Stimulated activated CD8-positive, alpha-beta memory T cell treated with anti-CD3 and anti-CD28 coated beads, Interleukin-12 subunit alpha, Interleukin-12 subunit beta, amount 100 ng/mL, for 1 hour (primary cell): Measurements from ENCODE around the gene TDRD15.
"Not testable (repeated sequence)": the region's sequence is repeated elsewhere in the genome, so short reads cannot be mapped to it uniquely, and the experiment has no call there.

Experiments used
- DNase-seq: peaks from one replicate; pipeline ENCODE4 v3.0.0-alpha.2; 2020; ENCODE audit warnings: low read depth

TDRD15 gene

DNA sequence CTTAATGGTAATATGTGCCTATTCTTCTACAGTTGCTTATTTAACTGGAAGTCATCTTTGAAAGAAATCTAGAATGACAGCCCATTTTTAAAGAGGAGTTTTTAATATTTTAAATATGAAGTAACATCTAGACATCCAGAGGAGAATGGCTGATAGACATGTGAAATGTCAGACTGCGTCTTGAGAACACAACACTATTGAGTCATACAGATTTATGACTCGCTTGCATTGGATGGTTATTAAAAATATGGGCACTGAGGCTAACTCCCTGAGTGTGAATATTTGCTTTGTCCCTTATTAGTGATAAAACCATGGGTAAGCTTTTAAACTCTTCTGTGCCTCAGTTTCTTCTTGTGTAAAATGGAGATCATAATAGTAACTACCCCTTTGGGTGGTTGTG lies 22.9 kb downstream of the TDRD15 start:
- DNase-seq = no peak

DNA sequence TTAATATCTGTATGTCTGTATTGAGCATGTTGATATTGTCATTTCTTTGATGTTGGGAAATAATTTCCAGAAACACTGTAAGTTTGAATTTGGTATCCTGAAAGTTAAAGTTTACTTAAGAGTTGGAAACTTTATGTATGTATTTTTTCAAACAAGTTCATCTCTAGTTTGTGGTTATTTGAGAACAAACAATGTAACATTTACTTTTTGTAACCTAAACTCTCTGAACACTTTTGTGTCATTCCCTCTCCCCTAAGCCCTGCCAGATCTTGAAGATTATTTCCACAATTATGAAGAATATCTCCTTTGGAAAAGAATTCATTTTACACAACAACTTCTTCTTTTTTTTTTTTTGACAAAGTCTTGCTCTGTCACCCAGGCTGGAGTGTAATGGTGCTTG lies 24.9 kb downstream of the TDRD15 start:
- no peak for DNase-seq

DNA sequence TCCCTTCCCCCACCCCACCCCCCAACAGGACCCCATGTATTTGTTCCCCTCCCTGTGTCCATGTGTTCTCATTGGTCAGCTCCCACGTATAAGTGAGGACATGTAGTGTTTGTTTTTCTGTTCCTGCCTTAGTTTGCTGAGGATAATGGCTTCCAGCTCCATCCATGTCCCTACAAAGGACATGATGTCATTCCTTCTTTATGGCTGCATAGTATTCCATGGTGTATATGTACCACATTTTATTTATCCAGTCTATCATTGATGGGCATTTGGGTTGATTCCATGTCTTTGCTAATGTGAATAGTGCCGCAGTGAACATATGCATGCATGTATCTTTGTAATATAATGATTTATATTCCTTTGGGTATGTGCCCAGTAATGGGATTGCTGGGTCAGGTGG lies 27.5 kb downstream of the TDRD15 start:
- not testable (repeated sequence) for DNase-seq

DNA sequence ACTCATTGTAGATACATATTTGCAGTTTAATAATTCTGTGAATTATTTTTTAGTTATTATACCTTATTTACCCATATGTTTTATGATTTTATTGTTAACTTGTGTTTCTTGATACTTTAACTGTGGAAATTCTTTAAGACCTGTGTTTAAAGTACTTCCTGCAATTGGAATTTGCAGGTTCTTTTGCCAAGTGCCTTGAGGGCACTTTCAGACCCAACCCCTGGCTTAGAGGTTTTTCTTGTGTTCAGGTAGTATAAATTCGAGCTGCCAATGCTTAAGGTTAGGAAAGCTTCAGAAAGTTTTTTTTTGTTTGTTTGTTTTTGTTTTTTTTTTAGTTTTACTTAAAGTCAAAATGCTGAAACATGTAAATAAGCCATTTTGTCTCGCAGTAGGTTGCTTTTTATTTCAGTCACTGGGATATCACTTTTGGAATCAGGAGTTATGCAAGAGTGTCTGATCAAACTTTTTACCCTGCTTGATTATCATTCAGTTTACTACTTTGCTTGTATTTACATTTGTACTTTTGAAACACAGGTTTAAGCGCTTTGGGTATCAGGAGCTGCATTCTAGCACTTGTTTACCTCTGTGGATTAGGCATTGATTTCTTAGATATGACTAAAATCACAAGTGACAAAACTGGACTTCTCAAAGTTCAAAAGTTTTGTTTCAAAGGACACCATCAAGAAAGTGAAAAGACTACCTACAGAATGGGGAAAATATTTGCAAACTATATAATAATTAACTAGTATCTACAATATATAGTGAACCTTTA lies 31.8 kb downstream of the TDRD15 start:
- DNase-seq = no peak

DNA sequence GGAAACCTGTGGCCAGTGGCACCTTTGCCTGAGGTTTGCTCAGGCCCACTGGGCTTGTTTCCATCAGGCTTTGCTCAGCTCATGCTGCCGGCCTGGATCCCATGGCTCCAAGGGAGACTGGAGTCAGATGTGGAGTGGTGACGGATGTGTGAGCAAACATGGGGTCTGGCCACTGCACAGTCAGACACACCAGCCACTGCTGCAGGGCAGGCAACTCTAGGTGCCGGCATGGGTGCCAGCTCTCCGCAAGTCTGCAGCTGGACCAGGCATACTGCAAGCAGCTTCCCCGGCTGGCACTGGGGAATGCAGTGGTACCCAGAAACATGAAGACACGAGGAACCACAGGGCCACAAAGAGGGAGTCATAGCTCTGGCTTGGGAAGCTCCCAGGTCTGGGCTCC lies 37.4 kb downstream of the TDRD15 start:
- DNase-seq = no peak

DNA sequence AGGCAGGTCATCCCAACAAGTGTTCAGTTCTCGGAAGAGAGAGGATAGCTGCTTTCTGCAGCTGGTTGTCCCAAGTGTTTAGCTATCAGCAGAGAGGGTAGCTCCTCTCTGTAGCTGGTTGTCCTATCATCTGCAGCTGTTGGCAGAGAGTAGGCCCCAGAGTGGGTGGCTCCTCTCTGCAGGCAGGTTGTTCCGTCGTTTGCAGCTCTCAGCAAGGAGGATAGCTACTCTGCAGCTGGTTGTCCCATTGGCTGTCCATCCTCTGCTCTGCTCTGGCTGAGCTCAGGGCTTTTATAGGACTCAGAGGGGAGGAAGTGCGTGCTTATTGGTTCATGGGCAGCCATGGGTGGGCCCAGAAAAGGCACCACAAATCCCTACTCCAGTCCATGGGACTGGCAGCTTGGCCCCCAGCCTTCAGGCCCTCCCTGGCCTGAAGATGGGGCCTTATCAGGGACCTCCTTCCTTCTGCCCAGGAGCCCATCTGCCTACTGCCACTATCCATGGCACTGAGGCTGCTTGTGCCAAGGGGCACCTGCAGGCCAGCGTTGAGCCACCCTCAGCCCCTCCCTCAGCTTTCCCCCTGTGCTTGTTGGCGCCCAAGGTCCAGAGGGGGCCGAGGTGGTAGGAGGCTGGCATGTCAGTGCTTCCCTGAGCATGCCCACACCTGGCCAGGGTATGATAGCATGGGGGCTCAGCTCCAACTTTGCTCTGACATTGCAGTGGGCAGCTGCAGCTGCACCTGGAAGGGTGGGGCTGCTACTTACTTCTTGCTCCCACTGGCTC lies 38.3 kb downstream of the TDRD15 start:
- DNase-seq = no peak

DNA sequence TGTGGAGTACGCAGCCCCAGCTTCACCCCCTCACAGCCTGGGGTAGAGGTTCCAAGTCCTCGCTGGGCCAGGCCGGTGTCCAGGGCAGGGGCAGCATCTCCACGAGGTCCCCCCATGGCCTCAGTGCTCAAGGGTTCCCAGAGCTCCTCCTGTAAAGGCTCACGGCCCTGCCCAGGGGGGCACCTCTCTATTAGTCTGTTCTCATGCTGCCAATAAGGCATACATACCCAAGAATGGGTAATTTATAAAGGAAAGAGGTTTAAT lies 38.8 kb downstream of the TDRD15 start:
- no peak for DNase-seq

DNA sequence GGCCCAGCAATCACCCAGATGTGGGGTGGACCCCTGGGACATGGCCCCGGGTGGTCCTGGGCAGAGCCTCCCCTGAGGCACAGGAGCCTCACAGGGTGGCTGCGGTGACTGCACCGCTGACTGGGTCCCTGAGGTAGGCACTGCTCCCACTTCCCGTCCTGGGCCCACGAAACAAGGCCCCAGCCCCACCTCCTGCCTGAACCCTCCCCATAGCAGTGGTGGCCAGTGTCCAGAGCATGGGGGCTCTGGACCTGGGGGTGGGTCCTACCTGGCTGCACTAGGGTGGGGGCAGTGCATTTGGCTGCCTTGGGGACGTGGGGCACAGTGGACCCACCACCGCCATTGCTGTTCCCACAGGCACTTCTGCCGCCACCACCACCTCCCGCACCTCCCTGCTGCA lies 39.4 kb downstream of the TDRD15 start:
- DNase-seq = no peak

DNA sequence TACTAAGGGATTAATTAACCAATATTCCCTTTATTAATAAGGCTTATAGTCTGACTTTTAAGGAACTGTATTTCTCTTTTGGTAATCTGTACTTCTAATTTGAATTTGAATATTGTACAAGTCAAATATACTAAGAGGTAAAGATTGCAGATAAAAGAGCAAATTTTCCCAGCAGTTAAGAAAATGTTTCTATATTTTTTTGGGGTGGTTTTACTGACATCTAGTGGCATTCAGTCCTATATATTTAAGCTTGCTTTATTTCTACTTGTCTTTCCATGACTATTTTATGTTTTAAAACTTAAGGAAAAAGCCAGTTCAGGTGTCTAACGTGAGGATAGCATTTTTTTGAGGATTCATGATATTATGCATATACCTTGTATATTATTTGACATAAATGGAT lies 41.6 kb downstream of the TDRD15 start:
- DNase-seq = no peak

DNA sequence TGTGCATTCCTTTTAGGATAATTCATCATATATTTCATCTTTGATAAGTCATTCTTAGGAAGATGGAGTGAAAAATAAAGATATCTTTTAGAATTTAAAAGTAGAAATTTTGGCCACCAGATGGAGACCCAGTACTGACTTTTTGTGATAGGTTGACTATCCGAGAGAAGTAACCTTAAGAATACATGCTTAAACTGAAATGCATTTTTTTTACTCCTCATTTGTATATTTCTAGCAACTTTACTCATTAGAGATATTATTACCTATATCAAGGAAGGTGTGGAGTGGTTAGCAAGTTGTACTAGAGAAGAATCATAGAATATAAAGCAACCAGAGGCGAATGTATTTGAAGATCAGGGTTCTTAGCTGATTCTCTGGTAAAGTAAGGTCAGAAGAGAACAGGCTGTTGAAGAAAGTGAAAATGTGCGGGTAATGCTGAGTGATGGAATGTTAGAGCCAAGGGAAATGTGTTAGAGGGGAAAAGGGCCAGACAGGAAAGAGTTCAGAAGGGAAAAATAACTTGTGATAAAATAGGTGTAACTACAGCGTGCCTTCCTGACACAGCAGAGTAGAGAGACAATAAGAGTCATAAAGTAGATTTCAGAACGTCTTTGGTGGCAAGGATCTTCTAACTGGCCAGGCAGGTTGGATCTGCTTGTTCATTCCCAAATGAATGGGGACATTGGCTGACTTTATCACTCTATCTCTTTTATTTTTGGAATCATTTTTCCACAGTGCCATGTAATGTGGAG lies 52.3 kb downstream of the TDRD15 start:
- DNase-seq = no peak

DNA sequence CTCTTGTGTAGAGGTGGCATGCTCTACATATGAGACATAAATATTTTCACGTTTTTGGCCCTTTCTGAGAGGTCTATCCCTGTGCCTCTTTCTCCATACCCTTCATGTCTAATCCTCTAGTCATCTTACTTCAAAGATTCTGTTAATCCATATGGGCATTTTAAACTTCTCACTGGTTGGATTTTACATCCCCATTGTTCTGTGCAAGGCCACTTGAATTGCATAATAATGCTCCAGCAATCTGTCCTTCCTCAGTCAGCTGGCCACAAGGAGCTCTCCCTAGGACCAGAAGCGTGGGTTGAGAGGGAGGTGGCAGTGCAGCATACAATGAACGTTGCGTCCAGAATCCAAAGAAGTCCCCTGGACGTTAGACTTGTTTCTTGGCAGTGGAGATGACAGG lies 58.2 kb downstream of the TDRD15 start:
- DNase-seq = no peak

DNA sequence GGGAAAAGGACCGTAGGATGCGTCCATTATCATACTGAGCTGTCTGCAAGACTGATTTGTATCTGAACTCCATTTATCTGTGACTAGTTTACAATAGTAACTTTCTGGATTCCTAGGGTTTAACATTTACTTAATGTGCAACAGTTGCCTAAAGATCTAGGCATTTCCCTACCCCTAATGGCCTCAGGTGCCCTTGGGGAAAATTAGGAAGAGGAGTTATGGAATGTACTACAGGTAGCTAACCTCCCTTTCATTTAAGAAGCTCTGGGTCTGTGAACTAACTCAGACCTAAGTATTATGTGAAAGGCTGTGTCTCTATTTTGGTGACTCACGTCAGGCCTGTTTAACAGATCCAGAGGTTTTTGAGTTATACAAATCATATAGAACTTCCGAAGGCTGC lies 59.5 kb downstream of the TDRD15 start:
- DNase-seq = no peak

DNA sequence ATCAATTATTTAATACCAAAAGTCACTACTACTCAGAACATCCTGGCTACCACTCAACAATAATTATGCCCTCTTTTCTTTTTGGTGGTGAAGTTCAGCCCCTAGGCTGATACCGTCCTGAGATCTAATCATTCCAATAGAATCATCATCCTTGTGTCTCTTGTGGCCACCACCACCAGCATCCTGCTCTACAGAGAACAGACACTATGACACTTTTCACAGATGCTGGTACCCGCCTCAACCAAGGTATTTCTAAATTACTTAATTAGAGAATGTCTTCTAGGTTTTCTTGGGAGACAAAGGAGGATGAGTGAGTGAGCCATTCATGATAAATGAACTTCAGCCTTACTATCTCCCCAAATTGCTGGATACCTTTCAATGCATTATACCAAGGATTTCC lies 60.0 kb downstream of the TDRD15 start:
- no peak for DNase-seq

DNA sequence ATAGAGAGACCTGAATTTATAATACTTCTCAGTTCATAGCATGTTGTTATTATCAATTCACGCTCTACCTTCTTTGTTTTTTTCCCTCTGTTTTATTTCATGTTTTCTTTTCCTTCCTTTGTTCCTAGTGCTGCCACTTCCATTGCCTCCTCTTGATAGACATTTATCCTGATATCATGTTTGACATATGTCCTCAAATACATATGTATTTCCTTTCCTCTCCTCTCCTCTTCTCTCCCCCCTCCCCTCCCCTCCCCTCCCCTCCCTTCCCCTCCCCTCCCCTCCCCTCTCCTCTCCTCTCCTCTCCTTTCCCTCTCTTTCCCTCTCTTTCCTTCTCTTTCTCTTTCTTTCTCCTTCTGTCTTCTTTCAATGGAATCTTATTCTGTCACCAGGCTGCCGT lies 67.8 kb downstream of the TDRD15 start:
- no peak for DNase-seq
